Cerebellar nuclear complex (tissue), 1 donor: ENCODE results near the gene IL12A.
A peak's percentile ranks its signal among the peaks of the same experiment; 100 is the strongest.

Experiments
- DNase-seq, 2 experiments: peaks; one replicate each; lab custom pipeline; 2025; lab: John Stamatoyannopoulos, UW

Gene IL12A

GRCh38 chr3:160027541-160028195 is 39.0 kb downstream of the IL12A start:
- no peak for DNase-seq

- no peak for DNase-seq
These were observed 47.1 kb downstream of the IL12A start for GRCh38 chr3:160035757-160036156.

GRCh38 chr3:160038862-160039562 is 50.4 kb downstream of the IL12A start:
- no peak for DNase-seq

GRCh38 chr3:160040181-160040580 is 51.5 kb downstream of the IL12A start:
- peak in 1 of 2 experiments; percentile 10 for DNase-seq

- no peak for DNase-seq
These were observed 52.8 kb downstream of the IL12A start for GRCh38 chr3:160041465-160041864.

GRCh38 chr3:160044121-160044520 is 55.5 kb downstream of the IL12A start:
- no peak for DNase-seq
